Esophagus muscularis mucosa (tissue), 4 donors: ENCODE results near the gene MEGF6.

Experiments used
- EP300 ChIP-seq: sonication (generic); formaldehyde crosslinking; IDR thresholded peaks from one replicate; pipeline ENCODE4 v1.6.1; 2017; ENCODE audit warnings: antibody characterized with exemption
- POLR2A ChIP-seq: fragments of 450-650 bp; IDR thresholded peaks from one replicate; pipeline ENCODE4 v1.6.1; 2017; ENCODE audit warnings: antibody characterized with exemption, moderate library complexity, mild to moderate bottlenecking, low read depth
- TF ChIP-seq, protein P1 (sequence below), 3 experiments: fragments of 200-600 bp in 2 of 3; fragments of 450-650 bp in 1 of 3; sonication (generic) in 2 of 3; IDR thresholded peaks; one replicate each; pipeline ENCODE4 v1.5.1; 2017 to 2019; ENCODE audit warnings: antibody characterized with exemption in 3 of 3, mild to moderate bottlenecking in 2 of 3, moderate library complexity in 1 of 3

DNA sequence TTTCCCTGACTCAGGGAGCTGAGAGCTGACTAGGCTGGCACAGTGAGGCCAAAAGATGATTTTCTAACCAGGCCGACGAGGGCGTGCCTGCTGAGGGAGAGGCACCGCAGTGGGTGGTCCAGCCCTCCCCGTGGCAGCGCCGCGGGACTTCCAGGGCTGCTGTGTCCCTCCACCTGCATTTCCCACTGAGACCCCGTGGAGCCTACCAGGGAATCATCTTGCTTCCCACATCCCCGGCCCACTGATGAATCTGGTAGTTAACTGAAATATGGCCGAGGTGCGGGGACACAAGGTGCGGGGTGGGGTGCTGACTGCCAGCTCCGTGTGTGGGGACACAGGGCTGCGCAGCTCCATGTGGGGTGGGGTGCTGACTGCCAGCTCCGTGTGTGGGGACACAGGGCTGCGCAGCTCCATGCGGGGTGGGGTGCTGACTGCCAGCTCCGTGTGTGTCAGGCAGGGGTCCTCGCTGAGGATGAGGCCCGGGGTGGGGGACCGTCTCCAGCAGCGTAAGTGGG lies 28.1 kb upstream of the MEGF6 start:
- TF ChIP-seq, protein P1, sequence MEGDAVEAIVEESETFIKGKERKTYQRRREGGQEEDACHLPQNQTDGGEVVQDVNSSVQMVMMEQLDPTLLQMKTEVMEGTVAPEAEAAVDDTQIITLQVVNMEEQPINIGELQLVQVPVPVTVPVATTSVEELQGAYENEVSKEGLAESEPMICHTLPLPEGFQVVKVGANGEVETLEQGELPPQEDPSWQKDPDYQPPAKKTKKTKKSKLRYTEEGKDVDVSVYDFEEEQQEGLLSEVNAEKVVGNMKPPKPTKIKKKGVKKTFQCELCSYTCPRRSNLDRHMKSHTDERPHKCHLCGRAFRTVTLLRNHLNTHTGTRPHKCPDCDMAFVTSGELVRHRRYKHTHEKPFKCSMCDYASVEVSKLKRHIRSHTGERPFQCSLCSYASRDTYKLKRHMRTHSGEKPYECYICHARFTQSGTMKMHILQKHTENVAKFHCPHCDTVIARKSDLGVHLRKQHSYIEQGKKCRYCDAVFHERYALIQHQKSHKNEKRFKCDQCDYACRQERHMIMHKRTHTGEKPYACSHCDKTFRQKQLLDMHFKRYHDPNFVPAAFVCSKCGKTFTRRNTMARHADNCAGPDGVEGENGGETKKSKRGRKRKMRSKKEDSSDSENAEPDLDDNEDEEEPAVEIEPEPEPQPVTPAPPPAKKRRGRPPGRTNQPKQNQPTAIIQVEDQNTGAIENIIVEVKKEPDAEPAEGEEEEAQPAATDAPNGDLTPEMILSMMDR (IDR thresholded peaks at IDR 0.05), result no peak
- TF ChIP-seq POLR2A (no peak), EP300 (no peak)
